GM21528 (cell line): ENCODE data around the gene PNPO.

Experiments used
- ATAC-seq: cut with Tn5 transposase; IDR thresholded peaks from one replicate; pipeline ENCODE4 v1.9.1; 2021; ENCODE audit warnings: mild to moderate bottlenecking, moderate library complexity; ENCODE audit not compliant: unreplicated experiment, low FRiP score

The PNPO gene

GRCh38 chr17:47941246-47942095 lies at the start of gene PNPO:
Gene PNPO, plus strand, starts transcription at chr17:47941571. Its CDS starts 105 bp downstream, at chr17:47941676.
- peak; percentile 82 for ATAC-seq

- no peak for ATAC-seq
Observed at GRCh38 chr17:47894498-47895346, 46.6 kb upstream of the PNPO start.

DNA sequence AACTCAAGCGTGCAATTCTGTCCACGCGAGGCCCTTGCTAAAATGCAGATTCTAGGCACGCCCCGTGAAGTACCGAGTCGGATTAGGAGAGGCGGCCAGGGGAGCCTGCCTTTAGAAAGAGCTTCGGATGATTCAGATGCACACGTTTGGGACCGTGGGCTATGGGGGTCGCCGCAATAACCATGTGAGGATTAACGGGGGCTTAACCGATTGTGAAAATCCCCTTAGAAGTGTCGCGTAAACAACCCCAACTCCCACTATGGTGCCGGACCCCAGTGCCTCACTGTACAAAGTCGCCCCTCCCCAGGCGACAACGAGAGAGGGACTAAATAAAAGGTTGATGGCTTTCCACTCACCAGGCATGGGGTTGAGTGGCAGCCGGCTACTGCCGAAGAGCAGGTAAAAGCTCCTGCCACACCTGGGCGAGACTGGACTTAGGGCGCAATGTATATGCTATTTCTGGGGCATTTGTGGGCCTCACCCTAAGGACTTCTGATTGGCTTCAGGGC lies 46.0 kb upstream of the PNPO start:
- ATAC-seq: peak; percentile 4

DNA sequence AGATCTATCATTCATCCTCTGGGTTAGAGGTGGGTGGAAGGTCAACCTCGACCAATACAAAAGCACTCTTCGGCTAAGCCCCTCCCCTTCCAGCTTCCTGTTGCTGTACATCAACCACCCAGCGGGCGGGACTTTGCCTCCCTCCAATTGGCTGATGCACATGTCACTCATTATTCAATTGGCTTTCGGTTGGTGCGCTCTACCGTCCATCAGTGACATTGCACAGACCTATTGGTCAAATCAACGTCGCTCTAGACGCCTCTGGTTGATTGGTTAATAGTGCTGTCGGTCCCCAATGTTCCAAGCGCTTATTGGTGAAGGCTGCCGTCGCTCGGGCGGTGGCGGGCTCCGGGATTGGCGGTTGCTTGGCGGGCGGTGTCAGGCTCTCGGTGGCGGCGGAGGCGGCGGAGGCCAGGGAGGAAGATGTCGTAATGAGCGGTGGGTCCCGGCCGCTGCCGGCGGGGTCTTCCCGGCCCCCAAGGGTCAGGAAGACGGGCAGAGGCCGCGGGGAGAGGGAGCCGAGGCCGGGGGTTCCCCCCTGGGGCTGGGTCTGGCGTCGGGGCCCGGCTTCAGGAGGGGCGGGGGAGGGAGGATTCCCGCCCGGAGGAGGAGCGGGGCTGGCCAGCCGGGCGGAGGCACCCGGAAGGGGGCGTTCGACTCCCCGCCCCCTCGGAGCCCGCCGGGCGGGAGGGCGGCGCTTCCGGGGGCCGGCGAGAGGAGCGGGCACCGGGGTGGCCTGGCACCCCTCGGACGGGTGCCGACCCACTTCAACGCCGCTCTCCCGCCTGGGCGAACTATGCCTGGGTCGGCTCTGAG lies 45.3 kb upstream of the PNPO start, which contains the start of gene SP2:
TSS of gene SP2 (plus strand) at position 381 of the 816 bp plus-strand sequence. CDS start at position 432, 51 bp downstream.
- peak; percentile 90 for ATAC-seq

DNA sequence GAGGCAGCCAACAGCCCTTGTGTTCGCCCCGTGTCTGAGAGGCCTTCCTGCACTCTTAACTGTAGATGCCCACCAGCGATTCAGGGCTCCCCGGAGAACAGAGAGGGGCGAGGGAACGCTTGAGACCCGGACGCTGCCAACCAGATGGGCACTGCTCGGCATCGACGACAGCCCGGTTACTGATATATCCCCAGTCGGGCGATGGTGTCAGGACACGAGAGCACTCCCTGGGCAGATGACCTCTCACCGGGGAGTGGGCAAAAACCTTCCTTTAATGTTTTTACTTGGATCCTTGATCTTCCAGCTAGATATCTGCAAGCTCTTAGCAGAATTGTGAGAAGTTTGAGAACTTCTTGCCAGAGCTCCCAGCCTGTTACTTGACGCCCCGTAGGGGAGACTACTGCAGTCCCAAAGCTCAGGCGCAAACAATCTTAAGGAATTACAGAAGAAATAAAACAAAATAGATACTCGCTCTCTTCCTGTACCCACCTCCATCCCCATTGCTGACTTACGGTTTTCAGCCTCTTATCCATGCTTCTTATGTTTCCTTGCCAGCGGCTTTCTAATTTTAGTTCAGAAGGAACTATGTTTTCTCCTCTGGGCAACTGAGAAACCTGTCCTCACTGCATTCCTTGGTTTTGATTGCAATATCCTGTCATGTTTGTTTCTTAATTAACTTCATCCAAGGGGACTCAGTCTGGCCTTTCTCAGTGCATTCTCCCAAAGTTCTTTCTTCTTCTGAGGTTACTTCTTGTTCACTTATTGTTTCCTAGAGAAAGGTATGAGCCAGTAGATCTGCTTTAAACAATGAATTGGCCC lies 44.5 kb upstream of the PNPO start:
- no peak for ATAC-seq

- no peak for ATAC-seq
Observed at GRCh38 chr17:47897561-47897960, 43.8 kb upstream of the PNPO start.

GRCh38 chr17:47898241-47898640 lies 43.1 kb upstream of the PNPO start:
- ATAC-seq: no peak

- no peak for ATAC-seq
Observed at GRCh38 chr17:47899643-47900042, 41.7 kb upstream of the PNPO start.

DNA sequence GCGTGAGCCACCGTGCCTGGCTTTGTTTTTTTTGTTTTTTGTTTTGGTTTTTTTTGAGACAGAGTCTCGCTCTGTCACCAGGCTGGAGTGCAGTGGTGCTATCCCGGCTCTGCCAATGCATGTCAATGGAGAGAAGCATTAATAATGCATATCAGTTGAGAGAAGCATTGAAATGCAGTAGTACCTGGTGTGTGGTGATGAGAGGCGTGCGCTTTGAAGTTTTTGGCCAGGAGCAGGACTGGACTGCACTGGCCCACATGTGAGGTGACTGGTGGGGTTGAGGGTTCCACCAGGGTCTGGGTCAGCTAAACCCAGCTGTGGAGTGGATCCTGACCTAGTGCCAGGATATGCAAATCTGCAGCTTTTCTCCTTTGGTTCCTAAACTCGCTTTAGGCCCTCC lies 39.9 kb upstream of the PNPO start:
- no peak for ATAC-seq

DNA sequence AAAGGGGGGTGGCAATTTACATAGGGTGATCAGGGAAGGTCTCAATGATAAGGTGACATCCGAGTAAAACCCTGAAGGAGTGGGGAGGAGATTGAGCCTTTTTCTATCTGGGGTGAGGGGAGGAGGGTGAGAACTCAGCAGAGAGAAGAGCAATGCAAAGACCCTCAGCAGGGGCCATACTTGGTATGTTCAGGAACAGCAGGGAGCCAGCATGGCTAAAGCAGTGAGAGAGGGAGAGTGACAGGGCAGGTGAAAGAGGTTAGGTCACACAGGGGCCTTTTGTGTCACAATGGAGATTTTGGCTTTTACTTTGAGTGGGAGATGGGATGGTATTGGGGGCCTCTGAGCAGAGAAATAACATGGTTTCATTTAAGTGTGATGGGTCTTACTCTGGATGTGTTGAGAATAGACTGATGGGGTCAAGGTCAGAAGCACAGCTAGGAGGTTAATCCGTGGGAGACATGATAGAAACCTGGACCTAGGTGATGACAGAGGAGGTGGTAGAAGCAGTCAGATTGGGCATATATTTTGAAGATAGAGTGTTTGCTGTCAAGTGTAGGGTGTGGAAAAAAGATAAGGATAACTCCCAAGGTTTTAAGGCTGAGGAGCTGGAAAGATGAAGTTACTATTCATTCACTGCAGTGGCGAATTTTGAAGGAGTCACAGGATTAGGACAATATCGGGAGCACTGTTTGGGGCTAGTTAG lies 39.2 kb upstream of the PNPO start:
- ATAC-seq: no peak

DNA sequence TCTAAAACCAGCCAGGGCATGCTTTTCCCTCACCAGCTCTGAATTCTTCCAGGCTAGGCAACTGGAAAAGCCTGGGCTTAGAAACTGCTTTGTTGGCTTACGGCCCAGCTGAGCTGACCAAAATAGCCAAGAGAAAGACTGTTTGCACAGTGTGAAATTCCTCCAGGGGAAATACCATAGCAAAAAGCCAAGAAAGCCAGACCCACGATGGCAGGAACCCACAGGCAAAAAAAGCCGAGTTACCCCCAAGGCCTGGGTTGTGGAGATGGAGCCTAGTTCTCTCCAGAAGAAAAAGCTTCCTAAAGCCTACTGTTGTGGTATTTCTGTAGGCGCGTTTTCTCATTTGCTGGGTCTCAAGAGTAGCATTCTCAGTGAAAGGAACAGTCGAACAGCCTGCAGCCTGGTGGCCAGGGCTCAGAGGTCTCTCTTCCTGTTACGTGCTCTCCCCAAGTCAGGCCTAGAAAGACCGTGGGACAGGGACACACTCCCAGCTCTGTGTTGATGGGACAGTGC lies 36.1 kb upstream of the PNPO start:
- ATAC-seq: no peak

DNA sequence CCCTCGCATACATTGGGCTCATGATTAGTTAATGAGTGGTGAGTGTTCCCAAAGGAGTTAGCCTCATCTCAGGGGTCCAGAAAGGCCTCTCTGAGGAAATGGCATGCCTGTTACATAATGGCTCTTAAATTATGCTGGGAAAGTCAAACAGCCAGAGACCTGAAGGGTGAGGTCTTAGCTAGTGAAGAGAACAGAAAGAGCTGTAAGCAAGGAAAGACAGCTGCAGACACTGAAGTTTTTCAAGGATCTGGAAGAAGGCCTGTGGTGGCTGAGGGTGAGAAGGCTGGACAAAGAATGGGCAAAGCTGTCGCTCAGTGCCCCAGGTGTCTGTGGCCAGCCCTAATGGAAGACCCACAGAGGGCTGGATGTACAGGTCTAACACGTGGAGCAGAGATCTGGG lies 34.9 kb upstream of the PNPO start:
- no peak for ATAC-seq

DNA sequence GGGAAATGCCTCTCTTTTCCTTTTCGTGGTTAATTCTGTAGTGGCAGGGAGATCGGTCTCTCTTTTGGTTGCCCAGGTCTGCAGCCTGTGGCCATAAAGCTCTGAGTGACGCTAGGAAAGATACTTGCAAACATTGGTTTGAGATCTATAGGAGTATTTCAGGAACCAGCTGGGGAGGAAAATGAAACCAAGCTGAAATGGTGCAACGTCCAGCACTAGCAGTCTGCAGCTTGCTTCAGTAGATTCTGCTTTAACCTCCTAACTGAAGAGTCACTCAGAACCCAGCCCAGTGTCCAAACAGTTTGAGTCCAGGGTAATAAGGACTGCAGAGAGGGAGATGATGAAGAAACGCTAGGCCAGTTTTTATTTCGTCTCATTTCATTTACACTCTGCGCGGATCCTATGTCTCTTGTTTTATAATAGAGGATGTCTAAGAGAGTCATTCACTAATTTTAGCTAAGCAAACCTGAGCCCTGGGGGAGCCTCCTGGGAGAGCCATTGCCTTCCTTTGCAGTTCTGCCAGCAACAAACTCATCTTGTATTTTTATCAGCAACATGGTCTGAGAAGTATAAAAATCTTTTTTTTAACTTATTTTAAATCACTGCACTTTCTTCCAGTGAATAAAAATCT lies 33.3 kb upstream of the PNPO start:
- no peak for ATAC-seq

- ATAC-seq: no peak
Observed at GRCh38 chr17:47913050-47913449, 28.3 kb upstream of the PNPO start.

- ATAC-seq: no peak
Observed at GRCh38 chr17:47914306-47914948, 26.9 kb upstream of the PNPO start.

DNA sequence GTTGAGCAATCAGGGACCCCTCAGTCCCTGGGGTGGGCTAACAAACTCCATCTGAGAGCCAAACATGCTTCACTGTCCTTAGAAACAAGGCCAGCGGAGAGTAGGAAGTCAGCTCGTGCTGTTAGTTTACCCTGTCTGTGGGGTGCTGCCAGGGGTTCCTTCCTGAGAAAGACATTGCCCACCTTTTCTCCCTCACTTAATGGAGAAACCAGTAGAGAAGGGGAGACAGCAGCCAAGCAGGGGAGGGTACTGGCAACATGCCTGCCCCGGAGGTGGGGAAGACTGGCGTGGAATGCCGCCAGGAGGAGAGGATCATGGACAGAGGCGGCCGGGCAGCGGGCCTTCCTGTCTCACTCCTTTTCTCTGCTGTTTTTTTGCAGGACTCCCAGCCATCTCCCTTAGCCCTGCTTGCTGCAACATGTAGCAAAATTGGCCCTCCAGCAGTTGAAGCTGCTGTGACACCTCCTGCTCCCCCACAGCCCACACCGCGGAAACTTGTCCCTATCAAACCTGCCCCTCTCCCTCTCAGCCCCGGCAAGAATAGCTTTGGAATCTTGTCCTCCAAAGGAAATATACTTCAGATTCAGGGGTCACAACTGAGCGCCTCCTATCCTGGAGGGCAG lies 25.5 kb upstream of the PNPO start:
- no peak for ATAC-seq

DNA sequence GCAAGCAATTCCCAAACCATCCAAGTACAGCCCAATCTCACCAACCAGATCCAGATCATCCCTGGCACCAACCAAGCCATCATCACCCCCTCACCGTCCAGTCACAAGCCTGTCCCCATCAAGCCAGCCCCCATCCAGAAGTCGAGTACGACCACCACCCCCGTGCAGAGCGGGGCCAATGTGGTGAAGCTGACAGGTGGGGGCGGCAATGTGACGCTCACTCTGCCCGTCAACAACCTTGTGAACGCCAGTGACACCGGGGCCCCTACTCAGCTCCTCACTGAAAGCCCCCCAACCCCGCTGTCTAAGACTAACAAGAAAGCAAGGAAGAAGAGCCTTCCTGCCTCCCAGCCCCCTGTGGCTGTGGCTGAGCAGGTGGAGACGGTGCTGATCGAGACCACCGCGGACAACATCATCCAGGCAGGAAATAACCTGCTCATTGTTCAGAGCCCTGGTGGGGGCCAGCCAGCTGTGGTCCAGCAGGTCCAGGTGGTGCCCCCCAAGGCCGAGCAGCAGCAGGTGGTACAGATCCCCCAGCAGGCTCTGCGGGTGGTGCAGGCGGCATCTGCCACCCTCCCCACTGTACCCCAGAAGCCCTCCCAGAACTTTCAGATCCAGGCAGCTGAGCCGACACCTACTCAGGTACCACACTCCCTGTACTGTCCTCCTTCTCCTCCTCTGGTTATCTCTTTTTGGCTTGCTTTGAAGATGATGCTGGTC lies 24.7 kb upstream of the PNPO start:
- ATAC-seq: no peak
